Ishikawa (cell line): ENCODE data around the gene GGACT.

Experiments
- CEBPB ChIP-seq: IDR thresholded peaks from 2 replicates; pipeline ENCODE4 v1.6.1; 2012
- CREB1 ChIP-seq: IDR thresholded peaks from 2 replicates; pipeline ENCODE4 v1.6.1; 2012; ENCODE audit warnings: low read depth
- EGR1 ChIP-seq: IDR thresholded peaks from 2 replicates; pipeline ENCODE4 v1.6.1; 2012
- EP300 ChIP-seq: IDR thresholded peaks from 2 replicates; pipeline ENCODE4 v1.6.1; 2012; ENCODE audit warnings: borderline replicate concordance
- FOXM1 ChIP-seq: IDR thresholded peaks from 2 replicates; pipeline ENCODE4 v1.6.1; 2012; ENCODE audit warnings: low read depth, borderline replicate concordance
- MAX ChIP-seq: IDR thresholded peaks from 2 replicates; pipeline ENCODE4 v1.6.1; 2012
- NFIC ChIP-seq: IDR thresholded peaks from 2 replicates; pipeline ENCODE4 v1.6.1; 2012
- RAD21 ChIP-seq: IDR thresholded peaks from 2 replicates; pipeline ENCODE4 v1.6.1; 2012; ENCODE audit warnings: low read depth
- REST ChIP-seq: IDR thresholded peaks from 2 replicates; pipeline ENCODE4 v1.6.1; 2012; ENCODE audit warnings: low read depth, mild to moderate bottlenecking
- TAF1 ChIP-seq: IDR thresholded peaks from 2 replicates; pipeline ENCODE4 v1.6.1; 2012; ENCODE audit warnings: low read depth, mild to moderate bottlenecking
- TCF12 ChIP-seq: IDR thresholded peaks from 2 replicates; pipeline ENCODE4 v1.6.1; 2012; ENCODE audit warnings: low read depth
- TEAD4 ChIP-seq: IDR thresholded peaks from 2 replicates; pipeline ENCODE4 v1.6.1; 2012
- USF1 ChIP-seq: IDR thresholded peaks from 2 replicates; pipeline ENCODE4 v1.6.1; 2012
- YY1 ChIP-seq: IDR thresholded peaks from 2 replicates; pipeline ENCODE4 v1.6.1; 2012; ENCODE audit warnings: low read depth
- ZBTB7A ChIP-seq: IDR thresholded peaks from 2 replicates; pipeline ENCODE4 v1.6.1; 2012; ENCODE audit warnings: low read depth

GGACT gene

GRCh38 chr13:100601716-100602115, 13.1 kb upstream of the GGACT start:
- TF ChIP-seq EP300 (no peak), TAF1 (no peak), FOXM1 (no peak), TCF12 (no peak), EGR1 (no peak), YY1 (no peak), RAD21 (no peak), REST (no peak), ZBTB7A (no peak), CEBPB (no peak), MAX (no peak), TEAD4 (no peak), CREB1 (no peak), NFIC (no peak), USF1 (no peak)

- no peak for TF ChIP-seq TCF12
Observed at GRCh38 chr13:100600915-100601314, 12.3 kb upstream of the GGACT start.

GRCh38 chr13:100600461-100600860, 11.9 kb upstream of the GGACT start:
- no peak for TF ChIP-seq CEBPB
- no peak for TF ChIP-seq MAX
- TF ChIP-seq TCF12, result no peak
- TF ChIP-seq NFIC, result no peak
- no peak for TF ChIP-seq EP300
- TF ChIP-seq CREB1, result no peak
- TF ChIP-seq TAF1, result no peak
- TF ChIP-seq USF1, result no peak
- TF ChIP-seq EGR1, result no peak
- TF ChIP-seq YY1, result no peak
- TF ChIP-seq REST, result no peak
- TF ChIP-seq RAD21, result no peak
- TF ChIP-seq FOXM1, result no peak
- TF ChIP-seq ZBTB7A, result no peak
- TF ChIP-seq TEAD4, result no peak

GRCh38 chr13:100597253-100597652, 8.7 kb upstream of the GGACT start:
- no peak for TF ChIP-seq CEBPB
- TF ChIP-seq MAX, result no peak
- TF ChIP-seq CREB1, result no peak
- no peak for TF ChIP-seq YY1
- TF ChIP-seq TCF12, result no peak
- no peak for TF ChIP-seq EP300
- TF ChIP-seq TAF1, result no peak
- TF ChIP-seq ZBTB7A, result no peak
- TF ChIP-seq REST, result no peak
- no peak for TF ChIP-seq TEAD4
- no peak for TF ChIP-seq USF1
- TF ChIP-seq NFIC, result no peak
